Activated CD4-positive, alpha-beta T cell treated with anti-CD3 and anti-CD28 coated beads for 48 hours (primary cell): ENCODE results near the gene FYN.

ENCODE experiments used
- DNase-seq: peaks from one replicate; pipeline ENCODE4 v3.0.0-alpha.2; 2020

Gene FYN

DNA sequence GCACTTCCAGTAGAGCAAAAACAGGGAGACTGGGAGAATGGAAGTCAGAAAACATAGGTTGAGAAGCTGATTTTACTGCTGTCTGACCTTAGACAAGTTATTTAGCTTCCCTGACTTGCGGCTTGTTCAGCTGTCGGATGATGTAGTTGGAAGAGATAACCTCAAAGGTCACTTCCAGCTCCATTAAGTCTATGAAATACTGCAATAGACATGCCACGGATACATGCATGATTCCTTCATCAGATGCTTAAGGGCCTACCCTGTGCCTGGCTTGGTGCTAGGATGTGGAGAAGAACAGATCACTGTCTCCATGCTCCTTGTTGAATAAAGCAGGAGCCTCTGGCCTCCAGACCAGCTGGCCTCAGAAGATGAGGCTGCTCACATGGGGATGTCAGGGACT is 43.7 kb downstream of the FYN start:
- no peak for DNase-seq

DNA sequence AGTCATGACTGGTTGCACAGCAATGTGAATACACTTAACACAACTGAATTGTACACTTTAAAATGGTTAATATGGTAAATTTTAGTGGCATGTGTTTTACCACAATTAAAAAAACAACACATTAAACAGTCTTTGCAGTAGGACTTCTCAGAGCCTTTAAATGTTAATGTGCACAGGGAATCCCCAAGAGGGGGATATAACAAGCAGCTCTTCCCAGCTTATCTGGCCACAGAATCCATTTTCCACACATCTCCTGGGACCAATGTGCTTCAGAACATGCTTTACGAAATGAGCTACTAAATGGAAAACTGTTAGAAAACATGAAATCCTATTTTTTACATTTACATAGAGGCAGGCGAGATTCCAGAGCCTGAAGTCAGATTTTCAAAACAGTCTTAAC is 44.4 kb downstream of the FYN start:
- DNase-seq: no peak

DNA sequence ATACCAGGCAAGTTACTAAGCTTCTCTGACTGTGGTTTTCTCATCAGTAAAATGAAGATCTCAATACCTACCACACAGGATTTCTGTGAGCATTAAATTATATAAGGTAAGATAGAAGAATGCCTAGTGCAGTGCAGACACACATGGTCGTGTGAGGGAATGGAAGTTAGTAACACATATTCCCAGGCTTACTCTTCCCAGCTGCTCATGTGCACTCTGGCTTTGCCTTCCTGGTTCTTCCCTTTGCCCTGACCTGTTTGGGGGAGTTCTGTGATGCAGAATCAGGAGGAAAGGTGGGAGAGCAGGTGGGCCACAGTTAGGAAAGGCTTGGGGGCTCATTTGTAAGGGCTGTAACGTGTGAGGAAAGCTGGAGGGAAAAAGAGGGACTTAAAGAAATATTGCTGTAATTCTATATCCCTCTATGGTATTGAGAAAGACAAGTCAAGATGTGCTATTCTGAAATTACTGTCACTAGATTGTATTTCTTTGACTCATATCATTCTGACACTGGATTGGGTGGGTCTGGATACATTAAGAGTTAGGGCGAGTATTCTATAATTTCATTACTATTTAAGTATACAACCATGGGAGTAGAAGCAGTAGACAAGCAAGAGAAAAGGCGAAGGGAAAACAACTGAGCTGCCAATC is 47.7 kb downstream of the FYN start:
- no peak for DNase-seq

DNA sequence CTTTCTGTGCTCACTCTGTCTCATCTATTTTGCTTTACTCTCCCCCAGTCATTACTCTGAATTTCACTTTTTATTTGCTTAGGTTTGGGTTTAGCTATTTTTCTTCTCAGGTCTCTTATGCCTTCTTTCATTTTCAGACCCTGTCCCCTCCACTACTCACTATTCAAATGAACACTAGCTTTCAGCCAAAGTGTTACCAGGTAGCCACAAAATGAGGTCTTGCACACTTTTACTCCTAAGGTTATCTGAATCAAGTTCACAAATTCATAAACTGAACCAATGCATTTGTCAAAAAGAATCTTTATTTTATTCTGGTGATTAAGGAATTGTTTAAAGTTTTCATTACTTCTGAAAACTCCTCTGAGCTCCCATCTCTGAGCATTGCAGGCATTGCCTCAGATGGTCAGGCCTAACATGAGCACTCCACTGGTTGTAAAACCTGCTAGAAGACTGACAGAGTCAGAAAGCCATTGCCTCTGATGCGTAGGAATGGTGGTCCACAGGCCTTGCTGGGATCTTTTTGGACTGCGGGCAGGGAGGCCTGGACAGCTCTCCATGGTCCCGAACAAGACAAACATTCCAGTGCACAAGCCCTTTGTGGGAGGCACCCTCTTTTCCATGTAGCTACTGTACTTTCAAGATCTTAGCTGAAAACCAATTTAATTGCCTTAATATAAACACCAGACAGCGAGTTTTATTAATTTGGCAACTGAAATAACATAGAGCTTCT is 48.5 kb downstream of the FYN start:
- DNase-seq: no peak

DNA sequence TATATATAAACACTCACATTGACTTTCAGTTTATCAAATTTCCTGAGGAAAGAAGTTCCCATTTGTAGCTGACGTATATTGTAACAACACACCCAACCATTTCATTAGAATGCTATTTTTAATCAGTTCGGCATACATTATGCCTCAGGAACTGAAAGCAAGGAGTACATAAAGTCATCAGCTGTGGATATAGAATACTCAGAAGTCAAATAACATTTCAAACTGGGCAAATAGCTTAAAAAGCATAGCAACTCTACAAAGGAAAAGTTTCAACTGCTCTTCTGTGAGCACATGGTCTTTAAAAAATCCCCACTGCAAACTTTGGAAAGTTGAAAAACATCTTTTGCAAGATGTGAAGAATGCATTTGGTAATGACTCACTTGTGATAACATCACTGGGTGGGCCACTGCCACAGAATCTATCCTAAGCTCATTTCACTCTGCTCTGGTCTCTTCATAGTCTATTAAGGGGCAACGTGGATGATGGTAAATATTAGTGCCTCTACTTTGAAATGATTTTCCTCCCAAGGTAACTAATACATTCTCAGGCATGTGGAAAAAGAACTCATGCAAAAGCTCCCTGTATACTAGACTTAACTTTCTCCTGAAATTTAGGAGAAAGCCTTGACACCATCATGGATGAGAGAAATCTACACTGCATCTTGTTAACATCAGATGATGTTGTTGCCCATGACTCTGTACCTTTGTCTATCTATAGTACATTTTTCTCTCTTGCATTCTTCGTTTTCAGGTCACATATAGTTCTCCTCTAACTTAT is 49.2 kb downstream of the FYN start:
- no peak for DNase-seq

DNA sequence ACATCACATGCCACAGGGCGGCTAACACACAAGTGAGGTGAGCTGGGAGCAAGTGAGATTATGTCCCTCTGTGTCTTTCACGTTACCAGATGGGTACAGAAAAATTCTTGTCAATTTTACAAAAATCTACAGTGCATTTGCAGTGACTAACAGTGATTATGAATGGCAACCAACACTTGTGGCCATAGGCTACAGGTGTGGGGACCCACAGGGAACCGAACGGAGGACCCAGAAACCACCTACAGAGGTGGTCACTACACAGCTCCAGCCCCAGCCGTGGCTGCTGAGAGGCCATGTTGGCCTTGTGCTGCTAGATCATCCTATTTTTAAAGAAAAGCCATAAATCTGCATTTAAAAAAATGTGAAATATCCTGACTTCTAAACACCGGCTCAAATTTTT is 50.2 kb downstream of the FYN start:
- no peak for DNase-seq

DNA sequence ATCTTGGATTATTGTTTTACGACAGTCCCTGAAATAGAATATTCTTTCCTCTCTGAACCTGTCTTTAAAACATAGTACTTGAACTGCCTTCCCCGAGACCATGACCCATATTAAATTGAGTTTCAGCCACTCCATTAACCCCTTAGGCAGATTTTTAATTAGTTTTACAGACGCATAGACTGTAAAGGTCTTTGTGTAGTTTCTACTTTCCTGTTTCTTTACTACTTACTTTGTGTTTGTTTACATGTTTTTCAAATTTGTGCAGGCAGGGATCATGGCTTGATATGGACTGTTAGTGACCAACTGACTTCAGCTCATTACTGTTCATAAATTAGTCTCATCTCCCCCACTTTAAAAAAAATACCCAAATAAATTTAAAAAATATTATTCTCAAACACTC is 53.8 kb downstream of the FYN start:
- no peak for DNase-seq

DNA sequence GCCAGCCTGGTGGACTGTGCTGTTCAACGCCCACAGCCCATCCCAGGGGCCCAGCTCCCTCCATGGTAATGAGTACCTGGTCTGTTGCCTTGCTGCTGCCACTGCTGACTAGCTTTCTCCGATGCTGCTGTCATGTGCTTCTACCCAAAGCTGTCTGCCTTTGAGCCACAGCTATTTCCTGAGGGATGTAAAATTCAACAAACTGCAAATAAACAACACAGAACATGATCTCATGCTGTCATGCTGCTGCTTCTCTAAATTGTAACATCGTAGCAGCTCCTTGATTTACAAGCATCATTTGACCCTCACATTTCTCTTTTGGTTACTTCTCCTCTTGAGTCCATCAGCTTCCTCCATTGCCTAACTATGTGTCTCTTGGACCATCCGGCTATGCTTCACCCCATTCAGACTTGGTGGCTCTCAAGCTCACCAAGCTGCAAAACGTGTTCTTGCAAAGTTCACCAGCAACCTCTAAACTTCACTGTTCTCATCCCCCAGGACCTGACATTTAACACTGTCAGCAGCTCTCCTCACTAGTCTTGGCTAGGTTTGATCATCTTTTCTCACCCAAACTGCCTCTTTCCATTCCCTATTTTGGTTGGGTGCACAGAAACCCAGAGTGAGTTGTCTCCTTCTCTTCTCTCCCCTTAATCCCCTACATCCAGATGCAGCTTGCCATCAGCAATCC is 54.6 kb downstream of the FYN start:
- no peak for DNase-seq

DNA sequence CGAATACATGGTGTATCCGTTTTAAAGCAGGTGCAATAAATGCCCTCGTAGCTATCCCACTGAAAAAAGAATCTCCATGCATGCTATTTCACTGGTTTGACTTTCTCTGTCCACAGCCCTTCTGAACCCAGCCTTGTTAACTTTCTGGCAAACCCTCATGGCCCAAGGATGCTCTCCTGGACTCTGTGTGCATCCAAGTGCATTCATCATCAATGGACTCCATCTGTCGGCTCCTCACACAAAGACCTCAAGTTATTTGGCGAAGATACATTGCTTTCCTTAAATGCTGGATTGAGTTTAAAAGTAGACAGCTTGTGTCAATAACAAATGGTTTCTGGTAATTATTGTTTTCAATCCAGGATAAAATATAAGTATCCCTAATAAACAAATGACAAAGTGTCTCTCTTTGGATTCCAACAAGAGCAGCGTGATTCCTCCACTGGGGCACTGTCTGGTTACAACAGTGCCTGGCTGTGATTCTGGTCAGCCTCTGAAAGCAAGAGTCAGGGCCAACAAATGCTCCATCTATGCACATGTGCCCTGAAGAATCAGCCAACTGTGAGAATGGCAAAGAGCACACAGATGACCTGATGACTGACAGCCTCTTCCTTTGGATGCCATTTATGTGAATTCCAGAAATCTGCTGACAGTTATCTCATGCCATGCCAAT is 55.7 kb downstream of the FYN start:
- no peak for DNase-seq

DNA sequence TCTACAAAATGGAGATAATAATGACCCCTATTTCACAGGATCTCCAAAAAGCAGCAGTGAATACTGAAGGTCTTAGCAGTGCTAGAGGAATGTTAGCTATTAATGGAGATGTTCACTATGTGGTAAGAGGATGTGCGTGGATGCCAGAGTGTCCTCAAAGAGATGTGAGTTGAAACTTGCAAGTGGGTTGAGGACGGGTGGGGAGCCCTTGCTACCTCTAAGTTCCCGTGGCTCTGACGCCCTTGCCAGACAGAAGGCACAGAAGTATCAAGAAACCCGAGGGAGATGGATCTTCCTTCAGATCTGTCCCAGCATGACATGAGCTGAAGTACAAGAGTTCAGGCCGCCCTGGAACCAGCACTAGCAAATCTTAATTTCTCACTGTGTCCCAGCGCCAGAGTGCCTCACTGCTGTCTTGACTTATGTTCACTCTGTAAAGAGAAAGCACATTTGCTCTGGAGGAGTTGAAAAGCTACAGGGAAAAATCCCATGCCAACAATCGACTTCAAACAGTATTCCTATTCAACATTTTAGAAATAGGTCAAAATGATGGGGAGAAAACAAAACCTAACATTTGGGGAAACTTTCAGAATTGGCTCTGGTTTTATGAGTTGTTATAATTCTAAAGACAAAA is 59.5 kb downstream of the FYN start:
- DNase-seq: no peak

DNA sequence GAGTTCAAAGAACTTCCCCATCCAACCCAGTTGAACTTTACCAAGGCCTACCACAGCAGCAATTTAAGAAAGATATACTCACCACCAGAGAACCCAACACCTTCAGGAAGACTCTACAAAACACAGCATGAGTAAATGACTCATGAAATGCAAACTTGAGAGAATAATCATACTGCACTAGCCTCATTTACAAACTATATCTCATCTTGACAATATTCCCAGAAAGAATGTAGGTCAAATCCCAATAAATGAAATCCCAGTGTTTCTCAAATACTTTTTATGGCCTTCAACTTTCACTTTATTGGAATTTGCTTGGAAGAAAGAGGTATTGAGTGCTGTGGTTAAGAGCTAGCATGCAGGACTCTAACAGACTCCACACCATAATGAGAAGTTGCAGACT is 60.0 kb downstream of the FYN start:
- DNase-seq: no peak

DNA sequence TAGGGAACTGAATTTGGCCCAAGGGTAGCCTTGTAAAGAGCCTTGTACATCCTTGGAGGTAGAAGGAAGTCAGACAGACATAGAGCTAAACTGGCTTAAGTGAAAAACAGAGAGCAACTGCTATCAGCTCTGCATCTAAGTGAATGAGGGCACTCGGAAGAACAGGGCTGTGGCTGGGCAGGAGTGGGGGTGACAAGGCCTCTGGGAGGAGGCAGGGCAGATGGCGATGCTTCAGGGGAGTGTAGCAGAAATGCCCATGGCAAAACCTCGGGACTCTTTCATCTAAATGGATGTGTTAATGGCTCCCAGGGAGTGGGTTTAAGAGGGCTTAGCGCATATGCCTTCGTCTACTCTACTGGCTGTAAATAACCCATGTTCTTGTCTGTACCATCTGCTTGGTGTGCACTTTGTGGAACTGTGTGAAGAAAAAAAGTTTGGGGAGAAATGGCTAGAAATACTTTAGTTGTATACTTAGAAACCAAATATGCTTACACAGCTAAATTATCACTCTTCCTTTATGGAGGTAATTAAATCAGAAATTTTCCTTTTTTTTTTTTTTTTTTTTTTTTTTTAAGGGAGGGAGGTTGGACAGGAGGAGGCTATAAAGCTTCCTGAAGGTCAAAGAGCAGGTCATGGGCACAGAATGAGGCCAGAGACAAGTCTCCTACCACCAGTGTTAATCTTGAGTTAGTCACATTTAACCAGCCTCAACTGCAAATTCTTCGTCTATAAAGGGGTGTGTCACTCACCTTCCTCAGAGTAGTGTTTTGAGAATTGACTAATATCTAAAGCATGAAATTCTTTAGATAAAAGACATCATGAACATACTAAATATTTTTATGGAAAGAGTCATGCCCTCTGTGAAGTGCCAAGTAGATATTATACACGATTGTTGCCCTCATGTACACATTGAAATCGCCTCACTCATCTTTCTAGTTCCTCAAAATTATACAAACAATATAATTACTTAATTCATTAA is 60.9 kb downstream of the FYN start:
- DNase-seq: no peak

DNA sequence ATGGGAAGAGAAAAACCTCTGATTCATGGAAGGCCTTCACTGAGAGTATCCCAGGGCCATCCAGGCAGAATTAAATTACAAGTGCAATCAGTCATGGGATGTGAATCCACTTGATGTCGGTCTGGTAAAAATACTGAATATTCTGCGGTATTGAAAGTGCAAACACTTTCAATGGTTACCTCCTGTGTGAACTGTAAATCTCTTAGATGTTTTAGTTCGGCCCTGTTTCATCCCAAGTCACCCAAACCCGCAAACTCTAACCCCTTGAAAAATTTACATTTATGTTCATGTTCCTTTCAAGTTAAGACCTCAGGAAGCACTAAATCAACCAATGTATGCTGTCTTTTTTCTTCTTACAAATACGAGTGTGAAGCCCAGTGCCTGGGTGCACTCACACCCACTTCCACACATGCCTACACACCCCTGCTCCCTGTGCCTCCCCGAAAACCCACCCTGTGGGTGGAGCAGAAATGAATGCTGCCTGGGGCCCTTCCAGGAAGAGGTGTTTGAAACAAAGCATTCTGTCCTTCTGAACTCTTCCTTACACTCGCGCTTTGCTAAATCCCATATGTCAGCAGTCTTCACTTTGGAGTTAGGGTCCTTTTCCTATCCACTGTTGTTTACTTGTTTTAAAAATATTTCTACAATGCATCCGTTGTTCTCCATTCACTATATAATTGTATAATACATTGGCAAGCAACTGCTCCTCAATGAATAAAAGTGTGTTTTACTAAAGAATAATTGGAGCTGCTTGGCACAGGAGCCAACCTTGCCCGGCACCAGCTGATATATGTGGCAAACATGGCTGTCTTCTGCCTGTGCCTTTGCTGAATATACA is 62.7 kb downstream of the FYN start:
- DNase-seq: peak; percentile 53

DNA sequence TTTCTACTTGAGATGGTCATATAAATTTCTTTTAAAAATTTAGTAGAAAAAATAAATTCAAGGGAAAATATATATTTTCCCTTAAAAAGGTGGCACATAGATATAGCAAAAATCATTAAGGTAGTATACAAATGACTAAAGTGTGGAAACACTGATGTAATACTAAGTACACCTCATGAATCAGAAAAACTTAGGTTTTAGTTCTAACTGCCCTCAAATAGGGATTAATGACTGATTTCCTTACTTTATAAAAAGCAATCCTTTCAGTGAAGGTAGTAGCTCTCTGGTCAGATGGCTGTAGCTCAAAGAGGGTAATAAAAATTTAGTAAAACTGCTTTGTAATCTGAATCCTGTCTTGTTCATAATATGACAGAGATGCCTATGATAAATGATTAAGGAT is 63.5 kb downstream of the FYN start:
- no peak for DNase-seq

DNA sequence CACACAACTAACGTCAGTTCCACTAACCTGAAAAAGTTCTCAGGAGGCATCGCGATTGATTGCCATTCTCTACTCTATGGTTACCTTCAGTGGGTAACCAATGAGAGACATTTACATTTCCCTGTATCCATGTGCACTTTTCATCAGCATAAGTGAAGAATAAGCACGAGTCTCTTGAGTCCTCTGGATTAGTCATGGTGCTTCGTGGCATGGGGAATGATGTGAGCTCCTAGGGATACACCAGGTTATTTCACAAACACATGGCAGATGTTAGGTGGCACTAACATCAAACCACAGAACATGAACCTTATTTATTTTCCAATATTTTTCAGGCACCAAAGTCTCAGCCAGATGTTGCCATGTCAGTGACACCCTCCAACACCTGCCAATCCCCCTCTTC is 64.0 kb downstream of the FYN start:
- DNase-seq: no peak

DNA sequence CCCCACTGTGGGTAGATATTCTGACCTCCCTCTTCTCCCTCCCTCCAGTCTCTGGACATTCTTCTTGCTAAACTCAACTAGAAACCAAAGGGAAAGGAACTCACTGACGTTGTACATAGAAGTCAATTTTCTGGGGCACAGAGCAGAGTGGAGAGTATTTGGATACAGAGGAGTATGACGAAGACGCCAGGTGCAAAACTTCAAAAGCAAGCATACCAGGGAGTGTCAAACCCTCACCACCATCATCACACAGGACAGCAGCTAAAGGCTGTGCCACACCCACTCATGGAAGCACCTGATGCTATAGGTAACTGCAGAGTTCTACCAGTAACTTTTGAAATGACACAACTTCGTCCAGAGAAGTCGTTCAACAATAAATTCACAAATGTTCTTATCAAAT is 64.8 kb downstream of the FYN start:
- DNase-seq: no peak

DNA sequence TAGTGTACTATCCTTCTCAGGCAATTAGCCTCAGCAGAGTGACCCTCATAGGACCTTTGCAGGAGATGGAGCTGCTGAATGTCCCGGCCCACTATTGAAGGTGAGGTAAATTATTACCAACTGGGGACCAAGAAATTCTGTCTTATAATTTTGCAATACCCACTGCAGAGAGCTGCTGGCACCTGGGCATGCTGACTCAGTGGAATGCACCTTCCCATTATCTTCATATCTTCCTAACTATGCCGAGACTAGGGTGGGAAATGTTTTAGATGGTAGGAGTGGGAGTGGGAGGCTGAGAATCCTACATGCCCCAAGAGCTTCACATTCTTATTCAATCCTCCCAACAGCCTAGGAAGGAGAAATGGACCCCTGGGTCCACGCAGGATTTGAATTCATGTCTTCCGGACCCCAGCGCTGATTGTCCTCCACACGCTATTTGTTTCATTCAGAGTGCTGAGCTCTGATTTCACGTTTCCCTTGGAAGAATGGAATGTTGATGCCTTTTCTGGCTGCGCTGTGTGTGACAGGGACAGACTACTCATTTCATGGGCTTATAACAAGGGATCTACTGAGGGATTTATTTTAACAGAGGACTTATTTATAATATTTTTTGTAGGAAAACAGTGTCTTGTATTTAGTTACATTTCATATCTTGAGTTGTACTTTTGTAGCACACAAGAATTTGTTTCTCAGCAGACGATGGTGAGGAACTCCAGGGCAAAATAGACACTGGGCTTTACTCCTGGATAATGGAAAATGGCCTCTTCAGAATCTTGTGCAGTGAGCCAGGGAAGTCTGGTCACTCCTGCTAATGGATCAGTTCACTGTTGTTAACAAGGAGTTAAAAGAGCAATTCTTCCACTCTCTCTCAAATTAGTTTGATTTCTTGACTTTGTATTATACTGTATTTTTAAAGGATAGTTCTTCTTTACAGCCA is 66.4 kb downstream of the FYN start:
- DNase-seq: no peak

DNA sequence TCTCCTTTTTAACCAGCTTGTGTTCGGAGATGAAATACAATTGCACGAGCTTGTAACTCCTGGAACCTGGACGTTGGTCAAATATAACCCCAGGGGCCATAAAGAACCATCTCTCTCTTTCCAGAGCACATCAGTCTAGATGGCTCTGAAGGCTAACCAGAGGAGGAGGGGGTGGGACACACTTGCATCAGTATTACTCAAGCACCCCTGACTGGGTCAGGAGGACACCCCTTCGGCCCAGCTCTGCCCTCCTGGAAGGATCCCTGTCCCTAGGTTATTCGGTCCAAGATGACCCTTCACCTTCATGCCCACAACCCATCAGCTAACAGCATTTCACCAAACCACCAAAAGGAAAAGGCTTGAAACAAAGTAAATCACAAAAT is 67.1 kb downstream of the FYN start:
- no peak for DNase-seq

DNA sequence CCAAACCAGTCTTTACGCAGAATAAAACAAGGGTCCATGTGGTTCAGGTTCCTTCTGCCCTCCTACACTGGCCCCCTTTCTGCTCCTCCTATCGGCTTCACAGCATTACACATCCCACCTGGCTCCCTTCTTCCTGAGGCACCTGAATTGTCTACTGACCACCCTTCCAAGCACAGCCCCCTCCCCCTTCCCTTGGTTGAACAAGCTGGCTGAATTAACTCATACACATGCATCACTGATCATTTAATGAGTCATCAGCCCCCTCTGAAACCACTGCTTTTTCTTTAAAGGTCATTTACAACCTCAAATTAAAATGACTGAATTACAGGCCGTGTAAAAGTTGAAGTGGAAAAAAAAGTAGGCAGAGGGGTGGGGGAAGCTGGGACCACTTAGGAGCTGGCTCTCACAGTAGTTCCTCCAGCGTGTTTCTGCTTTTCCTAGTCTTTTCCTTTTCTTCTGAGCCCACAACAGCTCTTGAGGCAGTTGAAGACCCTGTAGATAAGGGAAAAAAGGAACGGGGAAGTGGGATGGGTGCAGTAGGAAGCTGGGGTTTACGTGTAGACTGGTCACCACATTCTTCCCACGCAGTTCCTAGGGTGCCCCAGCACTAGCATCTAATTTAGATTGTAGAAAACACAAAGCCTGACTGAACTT is 67.6 kb downstream of the FYN start:
- DNase-seq: peak; percentile 73
